Stimulated activated CD8-positive, alpha-beta memory T cell treated with anti-CD3 and anti-CD28 coated beads, Interleukin-15, amount 100 ng/mL, for 4 hours (primary cell): ENCODE measurements around the gene KIAA2012.

Source experiments
- DNase-seq, 2 donors: peaks; one replicate each; pipeline ENCODE4 v3.0.0-alpha.2; 2020; ENCODE audit warnings: low read depth in 2 of 2

Gene KIAA2012

DNA sequence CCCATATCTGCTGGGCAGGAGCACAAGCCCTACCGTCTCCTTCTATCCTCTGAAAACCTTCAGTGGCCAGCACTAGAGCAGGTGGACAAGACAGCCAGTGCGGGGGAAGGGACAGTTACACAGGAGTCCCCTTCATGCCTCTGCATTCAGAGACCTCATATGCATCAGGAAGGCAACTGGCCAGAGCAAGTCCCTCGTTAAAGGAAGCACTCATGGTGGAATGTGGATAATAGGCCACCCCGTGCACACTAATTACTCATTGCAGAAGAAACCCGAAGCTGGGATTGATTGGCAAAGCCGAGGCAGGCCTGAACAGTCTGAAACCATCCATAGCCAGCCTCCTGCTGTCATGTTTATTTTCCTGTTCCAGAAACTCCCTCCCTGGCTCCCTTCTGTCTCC lies 11.2 kb downstream of the KIAA2012 start:
- no peak for DNase-seq

DNA sequence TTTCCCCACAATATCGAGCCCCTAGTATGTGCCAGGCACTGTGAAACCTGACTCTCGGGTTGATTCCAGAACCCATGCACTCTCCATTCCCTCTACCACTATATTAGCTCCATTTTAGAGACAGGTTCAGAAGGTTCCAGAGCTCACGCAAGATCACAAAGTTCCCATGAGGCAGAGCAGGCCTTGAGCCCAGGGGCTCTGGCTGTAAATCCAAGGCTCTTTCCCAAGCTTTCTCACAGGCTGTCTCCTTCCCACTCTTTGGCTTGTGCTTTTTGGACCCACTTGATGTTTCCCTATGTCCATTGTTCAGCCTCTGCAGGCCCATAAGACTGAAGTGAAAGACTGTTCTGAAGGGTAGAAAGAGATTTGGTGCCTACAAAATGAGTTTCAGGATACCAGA lies 15.7 kb downstream of the KIAA2012 start:
- no peak for DNase-seq

DNA sequence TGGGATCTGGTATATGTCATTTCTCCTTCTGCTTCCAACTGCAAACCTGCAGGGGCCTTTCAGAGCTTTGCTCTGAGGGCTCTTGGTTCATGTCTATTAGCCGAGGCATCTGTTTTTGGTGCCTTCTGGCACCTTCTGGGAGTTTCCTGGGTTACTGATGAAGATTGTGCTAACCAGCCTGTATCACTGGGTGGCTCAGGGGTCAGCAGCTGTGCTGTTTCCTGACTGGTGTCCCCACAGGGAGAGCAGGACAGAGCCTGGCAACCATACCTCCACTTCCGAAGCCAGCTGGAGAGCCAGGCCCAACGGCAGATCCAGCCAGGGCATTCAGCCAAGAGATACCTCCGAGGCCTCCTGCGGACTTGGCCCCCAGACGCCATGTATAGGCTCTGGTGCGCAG lies 17.5 kb downstream of the KIAA2012 start:
- DNase-seq: no peak

DNA sequence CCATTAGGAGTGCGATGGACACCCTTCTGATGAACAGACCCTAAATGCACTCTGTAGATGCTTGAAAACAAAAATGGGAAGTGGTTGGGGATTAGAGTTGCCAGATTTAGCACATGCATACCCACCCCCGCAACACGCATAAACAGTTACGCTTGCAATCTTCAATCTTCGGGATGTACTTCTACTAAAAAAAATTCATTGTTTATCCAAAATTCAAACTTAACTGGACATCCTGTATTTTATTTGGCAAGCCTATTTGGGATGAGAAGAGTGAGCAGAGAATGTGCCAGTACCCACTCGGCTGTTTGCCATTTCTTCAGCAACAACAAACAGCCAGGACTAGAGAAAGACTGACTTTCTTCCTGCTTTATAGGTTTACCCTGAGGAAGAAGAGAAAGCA lies 18.4 kb downstream of the KIAA2012 start:
- DNase-seq: no peak

DNA sequence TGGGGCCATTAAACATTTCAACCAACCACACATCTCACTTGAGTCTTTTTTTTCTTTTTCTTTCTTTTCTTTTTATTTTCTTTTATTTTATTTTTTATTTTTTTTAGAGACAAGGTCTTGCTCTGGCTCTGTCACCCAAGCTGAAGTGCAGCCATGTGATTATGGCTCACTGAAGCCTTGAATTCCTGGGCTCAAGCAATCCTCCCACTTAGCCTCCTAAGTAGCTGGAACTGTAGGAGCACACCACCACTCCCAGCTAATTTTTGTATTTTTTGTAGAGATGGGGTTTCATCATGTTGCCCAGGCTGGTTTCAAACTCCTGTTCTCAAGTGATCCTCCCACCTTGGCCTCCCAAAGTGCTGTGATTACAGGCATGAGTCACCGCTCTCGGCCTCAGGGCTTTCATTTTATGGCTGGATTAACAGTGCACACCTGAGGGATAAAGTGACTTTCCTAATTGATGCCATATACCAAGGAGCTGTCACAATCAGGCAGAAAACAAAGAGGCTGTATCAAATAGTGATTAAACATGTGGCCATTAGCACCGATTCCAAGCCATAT lies 21.5 kb downstream of the KIAA2012 start:
- DNase-seq: no peak

DNA sequence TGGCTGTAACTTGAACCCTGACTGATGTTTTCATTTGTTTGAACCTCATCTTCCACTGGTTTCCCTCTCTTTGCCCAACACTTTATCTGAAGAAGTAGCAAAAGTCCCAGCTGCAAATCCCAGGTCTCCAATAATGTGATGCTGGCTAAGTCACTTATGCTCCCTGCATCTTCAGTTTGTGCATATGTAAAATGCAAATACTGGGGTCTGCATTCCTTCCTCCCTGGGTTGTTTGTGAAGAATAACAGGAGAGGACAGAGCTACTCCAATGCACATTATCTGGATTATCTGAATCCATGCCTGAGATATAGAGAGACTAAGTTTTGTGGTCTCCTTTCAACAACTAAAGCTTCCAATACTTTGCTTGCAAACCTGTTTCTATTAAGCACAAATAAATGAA lies 22.2 kb downstream of the KIAA2012 start:
- no peak for DNase-seq

DNA sequence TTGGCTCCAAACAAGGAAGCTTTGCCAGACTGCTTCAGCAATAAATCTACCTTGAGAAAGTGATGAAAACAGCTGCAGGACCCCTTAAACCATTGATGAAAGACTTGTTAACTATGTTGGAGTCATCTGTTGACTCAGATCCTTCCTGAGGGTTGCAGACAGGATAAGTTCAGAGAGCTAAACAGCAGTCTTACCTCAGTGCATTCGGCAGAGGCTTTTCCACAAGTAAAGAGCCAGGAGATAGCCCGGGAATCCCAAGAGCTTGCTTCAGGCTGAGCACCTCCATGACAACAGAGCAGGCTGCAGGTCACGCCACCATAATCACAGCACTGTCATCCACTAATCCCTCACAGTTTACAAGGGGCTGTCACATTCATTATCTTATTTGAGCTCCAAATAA lies 23.7 kb downstream of the KIAA2012 start:
- no peak for DNase-seq

DNA sequence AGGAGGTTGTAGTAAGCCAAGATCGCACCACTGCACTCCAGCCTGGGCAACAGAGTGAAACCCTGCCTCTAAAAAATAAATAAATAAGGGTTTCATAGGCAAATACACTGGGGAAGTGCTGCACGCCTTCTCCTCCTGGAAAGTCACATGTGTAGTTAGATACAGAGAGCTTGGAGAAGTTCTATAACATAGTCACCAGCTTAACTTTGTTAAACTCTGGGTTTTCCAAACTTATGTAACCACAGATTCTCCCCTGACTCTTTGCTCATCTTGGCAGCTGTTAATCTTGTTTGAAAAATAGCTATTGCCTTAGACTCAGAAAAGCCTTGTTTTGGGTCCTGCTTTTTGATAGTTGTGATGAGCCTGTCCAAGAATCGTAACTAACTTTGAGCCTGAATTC lies 25.2 kb downstream of the KIAA2012 start:
- DNase-seq: no peak

DNA sequence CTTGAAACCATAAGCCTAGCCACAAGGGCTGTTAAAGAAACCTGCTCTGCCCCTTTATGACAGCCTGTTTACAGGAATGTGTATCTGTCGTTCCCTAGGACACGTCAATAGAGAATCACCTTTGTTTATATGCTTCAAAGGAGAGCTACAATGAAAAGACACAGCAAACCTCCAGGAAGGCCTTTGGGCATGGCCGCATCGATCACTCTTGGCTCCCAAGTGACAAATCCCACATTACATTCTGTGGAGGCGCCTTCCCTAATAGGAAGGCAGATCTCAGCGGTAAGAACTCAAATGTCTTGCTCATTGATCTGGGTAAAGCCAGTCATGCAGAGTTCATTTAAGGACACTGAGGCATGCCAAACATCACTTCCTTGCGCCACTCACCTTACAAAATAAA lies 26.5 kb downstream of the KIAA2012 start:
- DNase-seq: no peak

DNA sequence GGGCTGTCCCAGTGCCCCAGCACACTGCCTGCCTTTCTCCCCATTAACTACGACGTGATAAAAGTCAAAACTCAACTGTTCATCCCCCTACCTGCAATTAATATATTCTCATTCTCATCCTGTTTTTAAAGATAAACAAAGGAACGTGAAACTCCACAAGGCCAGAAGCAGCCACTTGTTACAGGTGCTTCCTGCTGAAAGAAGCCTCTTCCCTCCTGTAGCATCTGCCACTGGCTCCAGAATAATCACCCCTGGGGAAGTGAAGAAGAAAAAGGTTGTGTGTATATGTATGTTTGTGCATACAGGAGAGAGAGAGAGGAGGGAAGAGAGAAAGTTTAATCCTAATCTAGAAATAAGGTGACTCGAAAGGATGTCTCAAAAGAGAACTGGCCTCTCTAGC lies 27.1 kb downstream of the KIAA2012 start:
- DNase-seq: no peak

DNA sequence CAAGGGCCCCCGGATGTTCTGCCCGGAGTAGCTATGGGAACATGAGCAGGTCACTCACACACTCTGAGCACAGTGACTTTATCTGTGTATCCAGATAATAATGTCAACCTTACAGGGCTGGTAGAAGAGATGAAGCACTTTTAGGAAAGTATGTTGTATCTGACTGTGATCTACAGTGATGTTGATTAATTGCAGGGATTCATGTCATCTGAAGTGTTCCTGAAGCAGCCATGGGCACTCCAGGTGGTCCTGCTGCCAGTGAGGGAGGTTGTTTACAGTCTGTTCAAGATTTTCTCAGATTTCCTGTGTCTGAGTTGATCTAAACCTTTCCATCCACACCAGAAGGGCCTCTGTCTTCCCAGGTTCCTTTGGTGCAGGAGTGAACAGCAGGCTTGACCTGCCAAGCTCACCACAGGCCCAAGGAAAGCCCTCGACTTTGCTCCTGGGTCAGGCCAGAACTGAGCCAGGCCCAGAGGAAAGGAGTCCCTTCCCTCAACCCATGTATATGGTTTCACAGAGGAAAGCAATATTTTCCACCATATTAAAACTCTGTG lies 28.0 kb downstream of the KIAA2012 start:
- no peak for DNase-seq

DNA sequence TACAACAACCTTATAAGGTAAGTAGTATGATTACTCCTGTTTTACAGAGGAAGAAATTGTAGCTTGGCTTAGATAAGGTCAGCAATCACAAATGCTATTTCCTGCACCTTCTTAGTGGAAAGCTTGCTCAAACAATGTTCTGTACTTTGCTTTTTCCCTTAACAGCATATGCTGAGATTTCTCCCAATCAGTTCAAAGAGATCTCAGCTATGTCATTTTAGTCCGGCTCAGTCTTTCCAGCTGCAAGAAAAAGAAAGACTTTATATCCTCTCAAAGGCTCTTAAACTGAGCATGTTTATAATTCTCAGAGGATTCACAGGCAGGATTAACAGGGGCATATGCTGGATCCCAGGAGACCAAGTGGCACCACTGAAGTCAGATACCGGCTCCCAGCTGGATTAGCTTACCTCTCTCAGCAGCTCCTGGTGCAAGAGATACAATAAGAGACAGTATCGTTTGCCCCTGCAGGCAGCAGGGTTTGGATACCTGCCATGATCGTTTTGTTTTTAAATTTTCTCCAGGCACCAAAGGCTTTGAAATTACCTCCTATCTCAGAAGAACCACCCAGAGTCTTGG lies 29.5 kb downstream of the KIAA2012 start:
- DNase-seq: no peak

DNA sequence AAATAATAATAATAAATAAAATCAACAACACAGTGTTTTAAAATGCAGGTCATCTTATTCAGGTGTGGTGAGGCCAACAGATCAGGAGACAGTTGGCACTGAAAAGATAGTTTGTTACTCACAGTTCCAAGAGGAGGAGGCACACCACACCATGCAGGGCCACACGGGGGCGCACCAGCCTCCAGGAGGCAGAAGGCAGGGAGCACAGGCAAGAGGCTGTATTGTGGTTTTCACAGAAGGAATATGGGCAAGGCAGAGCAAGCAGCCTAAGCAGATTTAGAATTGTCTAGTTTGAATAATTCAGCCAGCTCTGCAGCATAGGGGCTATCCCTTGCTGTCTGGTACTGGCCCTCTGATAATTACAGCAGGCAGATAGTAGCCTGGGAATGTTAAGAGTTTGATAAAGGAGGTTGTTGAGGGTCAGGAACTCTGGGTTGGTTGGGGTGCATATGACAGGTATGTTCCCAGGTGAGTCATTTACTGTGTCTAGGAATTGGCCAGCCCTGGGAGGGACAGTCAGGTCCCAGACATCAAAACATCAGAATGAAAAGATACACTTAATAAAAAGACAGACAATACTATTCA lies 31.3 kb downstream of the KIAA2012 start:
- no peak for DNase-seq

DNA sequence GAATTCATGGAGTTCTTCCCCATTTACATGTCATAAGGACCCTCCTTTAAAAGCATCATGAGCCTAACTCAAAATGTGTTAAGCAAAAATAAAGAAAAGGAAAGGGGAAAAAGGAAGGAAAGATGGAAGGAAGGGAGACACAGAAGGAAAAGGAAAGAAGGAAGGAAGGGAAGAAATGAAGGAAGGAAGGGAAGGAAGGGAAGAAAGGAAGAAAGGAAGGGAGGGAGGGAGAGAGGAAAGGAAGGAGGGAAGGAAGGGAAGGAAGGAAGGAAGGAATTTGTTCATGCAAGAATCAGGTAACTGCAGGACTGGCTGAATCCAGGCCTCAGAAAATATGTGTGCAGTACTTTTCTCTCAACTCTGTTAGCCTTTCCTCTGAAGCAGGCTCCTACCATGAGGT lies 32.0 kb downstream of the KIAA2012 start:
- no peak for DNase-seq

DNA sequence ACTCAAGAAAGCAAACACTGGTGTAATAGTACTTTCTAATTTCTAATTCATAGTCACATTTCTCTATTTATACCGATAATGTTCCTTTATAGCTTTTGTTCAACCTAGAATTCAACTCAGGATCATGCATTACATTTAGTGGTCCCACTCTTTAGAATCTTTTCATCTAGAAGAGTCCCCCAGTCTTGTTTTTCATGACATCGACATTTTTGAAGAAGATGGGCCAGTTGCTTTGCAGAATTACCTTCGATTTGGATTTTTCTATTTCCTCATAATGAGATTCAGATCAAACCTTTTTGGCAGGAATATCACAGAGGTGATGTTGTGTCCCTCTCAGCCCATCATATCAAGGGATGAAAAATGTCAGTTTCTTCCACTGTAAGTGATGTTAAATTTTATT lies 35.3 kb downstream of the KIAA2012 start:
- DNase-seq: no peak

DNA sequence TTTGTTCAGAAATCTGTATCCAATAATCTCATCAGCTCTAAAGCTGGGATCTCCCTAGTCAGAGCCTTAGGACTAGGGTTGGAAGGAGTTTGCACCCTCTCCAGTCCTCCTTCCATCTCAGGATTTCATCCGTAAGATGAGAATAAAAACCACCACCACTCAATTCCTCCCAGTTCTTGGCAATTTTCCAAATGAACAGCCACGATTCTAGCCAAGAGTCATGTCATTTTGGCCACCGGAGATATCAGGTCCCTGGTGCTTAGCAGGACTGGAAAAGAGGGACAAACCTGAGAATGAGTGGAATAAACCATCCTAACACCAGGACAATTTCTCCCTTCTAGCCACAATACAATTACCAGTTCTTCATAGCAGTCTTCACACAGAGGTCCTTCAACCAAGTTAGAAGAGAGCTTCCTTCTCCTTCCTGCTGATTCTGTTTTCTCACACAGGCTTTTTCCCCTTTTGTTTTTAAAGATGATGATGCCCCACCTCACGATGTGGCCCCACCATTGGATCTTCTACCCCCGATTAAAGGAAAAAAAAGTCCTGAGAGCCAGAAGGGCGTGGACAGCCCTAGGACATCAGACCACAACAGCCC lies 36.2 kb downstream of the KIAA2012 start:
- DNase-seq: no peak

DNA sequence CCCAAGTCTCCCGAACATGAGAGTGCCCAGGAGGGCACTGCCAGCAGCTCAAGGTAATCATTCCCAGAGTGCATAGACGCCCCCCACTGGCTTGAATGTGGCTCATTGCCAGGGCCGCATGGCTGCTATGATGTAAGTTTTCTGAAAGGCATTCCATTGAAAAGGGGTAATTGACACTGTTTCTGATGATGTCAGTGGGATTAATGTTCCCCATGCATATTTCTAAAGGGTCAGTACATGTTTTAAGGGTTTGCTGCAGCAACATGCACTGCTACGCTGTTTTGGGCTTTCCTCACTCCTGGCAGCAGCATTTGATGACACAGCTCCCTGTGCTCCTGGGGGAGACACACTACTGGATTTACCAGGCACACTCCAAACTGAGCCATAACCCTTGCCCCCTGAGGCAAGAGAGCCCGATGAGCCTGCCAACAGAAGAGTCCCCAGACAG lies 36.7 kb downstream of the KIAA2012 start:
- no peak for DNase-seq

DNA sequence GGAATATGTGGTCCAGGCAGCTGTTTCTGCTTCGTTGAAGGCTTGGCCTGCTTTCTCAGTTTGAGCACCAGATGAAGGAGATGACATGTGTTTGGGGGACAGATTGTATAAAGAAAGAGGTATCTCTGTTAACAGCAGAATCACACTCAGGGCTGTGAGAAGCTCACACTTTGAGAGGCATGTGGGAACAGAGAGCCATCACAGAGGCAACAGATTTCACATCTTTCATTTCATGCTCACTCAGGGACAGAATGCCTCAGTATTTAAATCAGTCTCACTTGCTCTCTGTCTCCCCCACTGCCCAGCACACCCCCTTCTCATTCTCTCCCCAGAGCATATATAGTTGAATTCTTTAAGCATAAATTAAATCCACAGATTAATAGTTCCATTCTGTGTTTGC lies 37.4 kb downstream of the KIAA2012 start:
- no peak for DNase-seq

DNA sequence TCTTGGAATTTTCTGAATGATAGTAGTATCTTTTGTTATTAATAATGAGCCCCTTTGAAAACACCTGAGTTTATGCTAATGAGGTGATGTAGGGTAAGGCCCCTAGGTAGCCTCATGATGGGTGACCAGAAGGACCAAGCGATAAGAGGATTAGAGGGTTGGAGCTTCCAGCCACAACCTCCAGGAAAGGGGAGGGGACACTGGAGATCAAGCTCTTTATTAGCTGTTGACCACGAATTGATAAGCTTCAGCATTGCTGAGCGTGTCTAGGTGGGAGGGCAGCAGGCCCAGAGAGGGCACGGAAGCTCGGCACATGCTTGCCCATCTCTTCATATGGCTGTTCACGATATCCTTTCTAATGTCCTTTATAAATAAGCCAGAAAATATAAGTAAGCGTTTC lies 39.0 kb downstream of the KIAA2012 start:
- no peak for DNase-seq

DNA sequence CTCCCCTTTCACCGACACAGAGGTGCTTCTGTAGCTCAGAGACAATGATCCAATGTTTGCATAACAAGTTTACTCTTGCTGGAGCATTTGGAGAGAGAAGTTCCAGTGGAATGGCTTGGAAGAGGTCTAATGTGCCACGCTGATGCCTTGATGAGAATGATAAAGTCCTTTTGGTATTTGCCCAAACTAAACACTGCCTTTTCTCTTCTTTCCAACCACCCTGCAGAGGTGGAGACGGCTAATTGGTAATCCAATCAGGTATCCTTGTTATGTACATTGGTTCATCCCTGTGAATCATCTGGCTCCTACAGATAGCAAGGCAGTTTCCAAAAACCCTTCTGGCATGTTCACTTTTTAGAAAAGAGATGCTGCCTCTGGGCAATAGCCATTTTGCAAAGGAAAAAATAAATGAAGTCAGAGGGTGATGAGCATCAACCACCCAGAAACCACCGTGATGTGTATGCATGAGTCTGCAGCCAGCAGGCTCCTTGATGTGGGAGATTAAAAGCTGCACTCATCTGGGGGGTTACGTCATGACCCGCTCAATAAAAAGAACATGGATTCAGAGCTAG lies 40.6 kb downstream of the KIAA2012 start:
- no peak for DNase-seq

DNA sequence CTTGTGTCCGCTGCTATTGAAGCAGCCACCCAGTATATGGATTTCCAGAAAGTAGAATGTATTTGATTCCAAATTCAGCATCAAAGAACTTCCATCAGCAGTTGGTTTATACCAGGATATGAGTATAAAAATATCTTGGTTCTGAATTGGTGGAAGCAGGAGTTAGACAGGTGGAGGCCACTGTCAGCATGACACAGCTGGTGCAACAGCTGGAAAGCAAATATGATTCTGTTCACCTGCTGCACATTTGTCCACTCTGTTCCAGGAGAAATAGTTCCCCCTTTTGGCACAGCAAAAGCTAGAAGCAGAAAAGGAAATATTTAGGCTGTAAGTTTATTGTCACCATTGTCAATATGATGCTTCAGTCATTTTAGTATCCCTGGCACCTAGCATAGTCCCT lies 41.2 kb downstream of the KIAA2012 start:
- no peak for DNase-seq

DNA sequence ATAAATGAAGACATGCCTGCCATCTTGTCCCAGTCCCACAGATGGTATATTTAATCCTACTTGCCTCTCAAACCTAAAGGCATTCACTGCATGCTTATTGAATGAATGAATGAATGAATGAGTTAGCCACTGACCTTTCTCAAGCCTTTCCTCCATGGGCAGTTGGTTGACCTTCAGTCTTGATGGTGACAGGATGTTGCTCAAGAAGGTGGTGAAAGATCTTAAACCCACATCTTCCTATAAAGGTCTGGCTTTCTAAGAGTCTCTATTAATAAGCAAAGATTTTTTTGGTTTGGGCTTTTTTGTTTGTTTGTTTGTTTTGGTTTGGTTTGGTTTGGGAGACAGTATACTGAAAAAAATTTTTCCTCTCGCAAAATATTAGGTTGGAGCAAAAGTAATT lies 41.7 kb downstream of the KIAA2012 start:
- DNase-seq: no peak

DNA sequence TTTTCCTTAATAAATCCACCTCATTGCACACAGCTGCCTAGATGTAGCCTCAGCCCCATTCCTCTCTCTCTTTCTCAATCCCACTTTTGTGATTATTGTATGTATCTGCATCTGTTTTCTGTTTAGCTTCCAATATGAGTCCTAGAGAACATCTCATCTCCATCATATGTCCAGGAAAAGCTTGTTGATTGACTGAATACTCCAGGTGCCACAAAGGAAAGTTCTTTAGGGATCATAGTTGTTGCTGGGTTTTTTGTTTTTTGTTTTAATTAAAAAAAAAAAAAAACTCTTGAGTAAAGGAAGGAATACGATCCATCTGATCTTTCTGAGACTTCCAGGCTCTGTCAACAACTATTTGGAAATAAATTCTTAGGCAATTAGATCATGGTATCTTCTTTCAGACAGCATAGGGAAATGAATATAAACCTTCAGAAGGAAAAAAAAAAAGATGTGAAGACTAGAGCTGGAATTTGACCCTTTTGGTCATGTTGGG lies 42.5 kb downstream of the KIAA2012 start:
- DNase-seq: no peak
